HepG2 (cell line): ENCODE results near the gene S100P. TPM values are rescaled to one million over a fixed set of nuclear protein-coding genes. Genes with fewer than 3 reads are reported as not detected.
A peak's percentile ranks its signal among the peaks of the same experiment; 100 is the strongest.

Source experiments
- DZIP1 ChIP-seq: sonication (generic); formaldehyde crosslinking; IDR thresholded peaks from 2 replicates; pipeline ENCODE4 v1.5.0; 2020; ENCODE audit warnings: mild to moderate bottlenecking, missing genetic modification reagents
- FOXA1 ChIP-seq, 2 experiments: fragments of 450-650 bp in 1 of 2; sonication (generic) in 1 of 2; formaldehyde crosslinking in 1 of 2; IDR thresholded peaks; 2 replicates each; pipeline versions ENCODE4 v1.4.0 to v1.6.1; 2016 to 2020; ENCODE audit warnings: missing genetic modification reagents in 1 of 2
- FOXM1 ChIP-seq: sonication (generic); formaldehyde crosslinking; IDR thresholded peaks from 2 replicates; pipeline ENCODE4 v1.5.0; 2020; ENCODE audit warnings: missing genetic modification reagents
- FOXP4 ChIP-seq: sonication (generic); formaldehyde crosslinking; IDR thresholded peaks from 2 replicates; pipeline ENCODE4 v1.4.0; 2020; ENCODE audit warnings: missing genetic modification reagents
- HBP1 ChIP-seq: IDR thresholded peaks from 2 replicates; pipeline ENCODE4 v1.6.1; 2016; ENCODE audit warnings: low read depth, control low read depth
- LRRFIP1 ChIP-seq: sonication (generic); formaldehyde crosslinking; conservative IDR thresholded peaks from 2 replicates; pipeline ENCODE4 v1.4.0; 2020; ENCODE audit warnings: missing genetic modification reagents
- NFE2L2 ChIP-seq: fragments of 150-350 bp; IDR thresholded peaks from 2 replicates; pipeline ENCODE4 v1.6.1; 2014; ENCODE audit warnings: low read length
- NR2F2 ChIP-seq: IDR thresholded peaks from 2 replicates; pipeline ENCODE4 v1.6.1; 2012; ENCODE audit warnings: low read depth, inconsistent platforms, borderline replicate concordance
- ZBTB38 ChIP-seq: sonication (generic); formaldehyde crosslinking; IDR thresholded peaks from 2 replicates; pipeline ENCODE4 v1.5.1; 2020; ENCODE audit warnings: mild to moderate bottlenecking, missing genetic modification reagents
- ZNF263 ChIP-seq: sonication (generic); formaldehyde crosslinking; IDR thresholded peaks from 2 replicates; pipeline ENCODE4 v1.4.0; 2020; ENCODE audit warnings: missing genetic modification reagents
- ZNF407 ChIP-seq: sonication (generic); formaldehyde crosslinking; IDR thresholded peaks from one replicate; pipeline ENCODE4 v1.5.1; 2020; ENCODE audit warnings: mild to moderate bottlenecking, missing genetic modification reagents; ENCODE audit errors: not compliant biosample characterization
- ZNF850 ChIP-seq: sonication (generic); formaldehyde crosslinking; conservative IDR thresholded peaks from 2 replicates; pipeline ENCODE4 v1.9.0; 2021; ENCODE audit warnings: mild to moderate bottlenecking, missing genetic modification reagents
- polyA plus RNA-seq, 8 experiments: library from polyadenylated mRNA; depleted of rRNA in 3 of 8; stranded (reverse) in 7 of 8; unstranded in 1 of 8; fragments of >200 nt; fragmentation: Illumina TruSeq in 4 of 8; extraction: Trizol in 4 of 8; gene quantifications; 2 replicates each; pipeline versions ENCODE4 v1.2.1 to v1.2.3, GENCODE V29; 2011 to 2016; ENCODE audit warnings: low read depth in 4 of 8, missing spikeins in 1 of 8, mixed read lengths in 1 of 8; ENCODE audit not compliant: insufficient read depth in 1 of 8
- total RNA-seq, 5 experiments: library from RNA; depleted of rRNA; stranded (reverse); fragments of >200 nt; fragmentation: Illumina TruSeq; extraction: Trizol; gene quantifications; 2 replicates each; pipeline ENCODE4 v1.2.3, GENCODE V29; 2016; ENCODE audit warnings: low read depth in 1 of 5

Gene S100P
- total and polyA plus RNA-seq, 2 of the 13 experiments (the other 11 are each of a cell fraction or from before 2014, with no cell fraction given) = 278 to 1,649 TPM

- peak; percentile 86 for TF ChIP-seq ZNF263 (CRISPR knock-in tag)
- TF ChIP-seq LRRFIP1 (CRISPR knock-in tag) = no peak
- TF ChIP-seq FOXP4 (CRISPR knock-in tag) = no peak
- no peak for TF ChIP-seq FOXM1 (CRISPR knock-in tag)
- TF ChIP-seq NR2F2 = no peak
- TF ChIP-seq HBP1 (CRISPR knock-in tag) = no peak
- TF ChIP-seq NFE2L2 = no peak
- TF ChIP-seq FOXA1 (IDR thresholded peaks at IDR 0.05) = no peak
- no peak for TF ChIP-seq FOXA1 (CRISPR knock-in tag; IDR thresholded peaks at IDR 0.05)
- TF ChIP-seq DZIP1 (CRISPR knock-in tag) = no peak
- peak; percentile 97 for TF ChIP-seq ZBTB38
- TF ChIP-seq ZNF407 (CRISPR knock-in tag) = no peak
- no peak for TF ChIP-seq ZNF850
These were observed 40.6 kb downstream of the S100P start (continued) for GRCh38 chr4:6734165-6734786.
